Mesendoderm (in vitro differentiated cells): ENCODE data around the gene CEP162.
A peak's percentile ranks its signal among the peaks of the same experiment; 100 is the strongest.
"Not testable (repeated sequence)": the region's sequence is repeated elsewhere in the genome, so short reads cannot be mapped to it uniquely, and the experiment has no call there.

ENCODE experiments used
- DNase-seq: peaks from one replicate; pipeline ENCODE4 v3.0.0; 2013
- H2AK5ac ChIP-seq: 2 replicates; pipeline ENCODE4 v1.6.1; 2013; ENCODE audit warnings: low read length, inconsistent platforms
- H2BK120ac ChIP-seq: 2 replicates; pipeline ENCODE4 v1.6.1; 2013; ENCODE audit warnings: low read depth, mild to moderate bottlenecking, low read length, moderate library complexity, mixed read lengths
- H2BK15ac ChIP-seq: replicated peaks from 2 replicates; pipeline ENCODE4 v1.6.1; 2013; ENCODE audit warnings: low read depth, mild to moderate bottlenecking, moderate library complexity
- H2BK5ac ChIP-seq: 2 replicates; pipeline ENCODE4 v1.6.1; 2013; ENCODE audit warnings: low read length, inconsistent platforms
- H3K18ac ChIP-seq: 2 replicates; pipeline ENCODE4 v1.6.1; 2013; ENCODE audit warnings: mild to moderate bottlenecking, low read length, mixed read lengths
- H3K23ac ChIP-seq: one replicate; pipeline ENCODE4 v1.6.1; 2013; ENCODE audit warnings: low read length
- H3K27ac ChIP-seq: 2 replicates; pipeline ENCODE4 v1.5.1; 2013; ENCODE audit warnings: low read depth, mild to moderate bottlenecking, inconsistent platforms, low read length, moderate library complexity
- H3K27me3 ChIP-seq: 2 replicates; pipeline ENCODE4 v1.6.1; 2013; ENCODE audit warnings: low read length, control low read depth, mild to moderate bottlenecking, inconsistent platforms; ENCODE audit not compliant: insufficient read depth, poor library complexity
- H3K36me3 ChIP-seq: 2 replicates; pipeline ENCODE4 v1.6.1; 2013; ENCODE audit warnings: low read length, inconsistent platforms; ENCODE audit not compliant: control insufficient read depth, insufficient read depth
- H3K4ac ChIP-seq: one replicate; pipeline ENCODE4 v1.6.1; 2013; ENCODE audit warnings: low read depth, mild to moderate bottlenecking, low read length, moderate library complexity
- H3K4me1 ChIP-seq: 2 replicates; pipeline ENCODE4 v1.6.1; 2013; ENCODE audit warnings: low read depth, low read length, inconsistent platforms; ENCODE audit not compliant: control insufficient read depth
- H3K4me2 ChIP-seq: 2 replicates; pipeline ENCODE4 v1.6.1; 2013; ENCODE audit warnings: low read length
- H3K4me3 ChIP-seq: 2 replicates; pipeline ENCODE4 v1.5.1; 2013; ENCODE audit warnings: mild to moderate bottlenecking, low read length
- H3K56ac ChIP-seq: one replicate; pipeline ENCODE4 v1.6.1; 2013; ENCODE audit warnings: low read length
- H3K79me1 ChIP-seq: 2 replicates; pipeline ENCODE4 v1.6.1; 2013; ENCODE audit warnings: low read length, inconsistent platforms
- H3K79me2 ChIP-seq: 2 replicates; pipeline ENCODE4 v1.6.1; 2013; ENCODE audit warnings: mild to moderate bottlenecking, low read length; ENCODE audit not compliant: control insufficient read depth, insufficient read depth
- H3K9ac ChIP-seq: 2 replicates; pipeline ENCODE4 v1.6.1; 2013; ENCODE audit warnings: low read length, inconsistent platforms
- H4K5ac ChIP-seq: one replicate; pipeline ENCODE4 v1.6.1; 2013; ENCODE audit warnings: low read length
- H4K8ac ChIP-seq: one replicate; pipeline ENCODE4 v1.6.1; 2013; ENCODE audit warnings: low read depth, mild to moderate bottlenecking, control low read depth, low read length, moderate library complexity
- WGBS: extraction: QIAGEN DNeasy Blood & Tissue Kit; methylation state at CpG from one replicate; pipeline ENCODE4 v1.1.7; 2013; ENCODE audit warnings: low lambda C conversion rate, missing lambda C conversion rate; ENCODE audit not compliant: insufficient coverage; ENCODE audit errors: extremely low coverage; 5-methylcytosine and 5-hydroxymethylcytosine counted together

CEP162 gene

GRCh38 chr6:84105215-84105924 lies 122.1 kb downstream of the CEP162 start:
- not testable (repeated sequence) for H2BK15ac ChIP-seq, H3K27me3 ChIP-seq, H3K79me2 ChIP-seq, H3K36me3 ChIP-seq, H2BK5ac ChIP-seq, H4K5ac ChIP-seq, H3K18ac ChIP-seq, H3K27ac ChIP-seq, H3K23ac ChIP-seq, H3K4me1 ChIP-seq, H3K79me1 ChIP-seq, H3K4me2 ChIP-seq, H3K4ac ChIP-seq, H4K8ac ChIP-seq, H3K56ac ChIP-seq, H2AK5ac ChIP-seq, DNase-seq, H3K4me3 ChIP-seq, H2BK120ac ChIP-seq, H3K9ac ChIP-seq
- WGBS = no CpG with 5 or more reads among the region's 3 CpGs

- Histone ChIP-seq H2AK5ac (no peak overlapping the region), H3K36me3 (no peaks in the 10 kb centered on the region), H4K5ac (no peak overlapping the region), H3K79me1 (no peaks in the 10 kb centered on the region), H3K27me3 (no peaks in the 10 kb centered on the region), H2BK15ac (no peak overlapping the region), H3K4me1 (no peaks in the 10 kb centered on the region), H3K18ac (no peak overlapping the region), H3K4me2 (no peak overlapping the region), H3K79me2 (no peaks in the 10 kb centered on the region), H3K4me3 (no peak overlapping the region), H3K23ac (no peak overlapping the region), H2BK5ac (no peak overlapping the region), H2BK120ac (no peak overlapping the region), H3K27ac (no peak overlapping the region), H3K9ac (no peak overlapping the region), H4K8ac (no peak overlapping the region), H3K56ac (no peak overlapping the region), H3K4ac (no peak overlapping the region)
- WGBS = no CpG with 5 or more reads among the region's 1 CpG
- no peak for DNase-seq
These were observed 124.4 kb downstream of the CEP162 start for GRCh38 chr6:84103029-84103428.

GRCh38 chr6:84095156-84095555 lies 132.3 kb downstream of the CEP162 start:
- Histone ChIP-seq H3K4ac (no peak overlapping the region), H3K4me2 (no peak overlapping the region), H2BK5ac (no peak overlapping the region), H3K27ac (no peak overlapping the region), H4K8ac (no peak overlapping the region), H3K4me3 (no peak overlapping the region), H3K4me1 (no peaks in the 10 kb centered on the region), H2BK15ac (no peak overlapping the region), H3K79me1 (no peaks in the 10 kb centered on the region), H3K23ac (no peak overlapping the region), H2BK120ac (no peak overlapping the region), H3K27me3 (no peaks in the 10 kb centered on the region), H3K9ac (no peak overlapping the region), H3K56ac (no peak overlapping the region), H3K79me2 (no peaks in the 10 kb centered on the region), H3K18ac (no peak overlapping the region), H2AK5ac (no peak overlapping the region), H3K36me3 (no peaks in the 10 kb centered on the region), H4K5ac (no peak overlapping the region)
- DNase-seq = no peak

- no peaks in the 10 kb centered on the region for H3K36me3 ChIP-seq
- no peak overlapping the region for H3K18ac ChIP-seq
- no peak overlapping the region for H2AK5ac ChIP-seq
- H3K79me2 ChIP-seq = no peaks in the 10 kb centered on the region
- H3K56ac ChIP-seq = no peak overlapping the region
- H3K9ac ChIP-seq = no peak overlapping the region
- no peaks in the 10 kb centered on the region for H3K79me1 ChIP-seq
- H4K5ac ChIP-seq = no peak overlapping the region
- H3K23ac ChIP-seq = no peak overlapping the region
- no peak overlapping the region for H3K4ac ChIP-seq
- H3K27ac ChIP-seq = no peak overlapping the region
- H3K4me3 ChIP-seq = no peak overlapping the region
- H2BK120ac ChIP-seq = no peak overlapping the region
- H2BK15ac ChIP-seq = no peak overlapping the region
- H4K8ac ChIP-seq = no peak overlapping the region
- no peaks in the 10 kb centered on the region for H3K27me3 ChIP-seq
- no peaks in the 10 kb centered on the region for H3K4me1 ChIP-seq
- no peak overlapping the region for H3K4me2 ChIP-seq
- H2BK5ac ChIP-seq = no peak overlapping the region
- DNase-seq = peak; percentile 54
- no CpG with 5 or more reads among the region's 4 CpGs for WGBS
These were observed 133.7 kb downstream of the CEP162 start for GRCh38 chr6:84093441-84094435.

- H3K79me2 ChIP-seq = no peaks in the 10 kb centered on the region
- H3K4ac ChIP-seq = no peak overlapping the region
- H2BK120ac ChIP-seq = no peak overlapping the region
- H4K5ac ChIP-seq = no peak overlapping the region
- no peak for DNase-seq
- peaks cover 14% of the 10 kb centered on the region for H3K4me1 ChIP-seq
- no peak overlapping the region for H3K23ac ChIP-seq
- no peak overlapping the region for H3K56ac ChIP-seq
- no CpG with 5 or more reads among the region's 3 CpGs for WGBS
- H4K8ac ChIP-seq = no peak overlapping the region
- no peak overlapping the region for H2BK5ac ChIP-seq
- no peak overlapping the region for H3K4me3 ChIP-seq
- no peak overlapping the region for H2AK5ac ChIP-seq
- H3K4me2 ChIP-seq = no peak overlapping the region
- no peak overlapping the region for H3K27ac ChIP-seq
- H3K36me3 ChIP-seq = no peaks in the 10 kb centered on the region
- no peaks in the 10 kb centered on the region for H3K27me3 ChIP-seq
- no peak overlapping the region for H2BK15ac ChIP-seq
- no peak overlapping the region for H3K18ac ChIP-seq
- no peaks in the 10 kb centered on the region for H3K79me1 ChIP-seq
- H3K9ac ChIP-seq = no peak overlapping the region
These were observed 137.9 kb downstream of the CEP162 start for GRCh38 chr6:84089552-84089951.
